Activated CD8-positive, alpha-beta memory T cell treated with anti-CD3 and anti-CD28 coated beads, Interleukin-2, amount 50 U/mL, for 4 hours (primary cell): ENCODE data around the gene NOTCH3.

ENCODE experiments used
- DNase-seq: peaks from one replicate; pipeline ENCODE4 v3.0.0-alpha.2; 2020

The NOTCH3 gene

DNA sequence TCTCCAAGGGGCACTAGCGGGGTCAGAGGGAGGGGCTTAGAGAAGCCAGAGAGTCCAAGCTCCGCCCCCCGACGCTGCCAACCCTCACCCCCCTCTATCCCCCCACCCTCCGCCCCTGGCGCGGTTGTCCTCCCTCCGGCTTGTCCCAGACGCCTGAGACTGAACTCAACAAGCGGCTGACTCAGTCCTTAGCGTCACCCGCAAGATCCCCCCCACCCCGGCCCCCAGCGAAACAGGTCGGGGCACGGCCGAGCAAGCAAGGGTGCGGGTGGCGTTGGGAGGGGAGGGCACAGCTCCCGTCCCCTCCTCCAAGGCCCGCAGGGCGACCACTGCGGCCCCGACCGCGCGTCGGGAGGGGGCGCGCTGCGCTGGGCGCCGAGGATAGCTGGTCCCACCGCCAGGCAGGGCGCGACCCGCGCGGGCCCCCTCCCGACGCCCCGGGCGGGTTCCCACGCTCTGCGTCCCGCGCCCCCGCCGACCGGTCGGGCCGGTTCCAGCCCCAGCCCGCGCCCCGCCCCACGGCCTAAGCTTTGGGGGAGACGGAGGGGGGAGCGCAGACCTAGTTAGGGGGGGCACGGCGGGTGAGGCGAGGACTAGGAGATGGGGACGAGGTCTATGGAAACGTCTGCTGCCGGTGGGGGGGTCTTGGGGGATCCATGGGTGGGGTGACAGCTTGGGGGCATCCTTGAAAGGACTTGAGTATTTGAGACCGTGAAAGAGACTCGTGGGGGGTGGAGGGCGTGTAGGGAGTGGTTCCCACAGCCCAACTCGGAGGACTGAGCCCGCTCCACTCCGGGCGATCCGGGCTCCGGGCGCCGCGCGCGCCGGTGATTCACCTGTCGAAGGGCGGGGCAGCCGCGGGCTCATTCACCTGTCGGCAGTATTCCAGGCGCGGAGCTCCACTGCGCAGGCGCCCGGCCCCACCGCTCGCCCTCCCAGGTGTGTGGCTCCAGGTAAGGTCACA, 5.1 kb downstream of the NOTCH3 start:
- peak; percentile 39 for DNase-seq

DNA sequence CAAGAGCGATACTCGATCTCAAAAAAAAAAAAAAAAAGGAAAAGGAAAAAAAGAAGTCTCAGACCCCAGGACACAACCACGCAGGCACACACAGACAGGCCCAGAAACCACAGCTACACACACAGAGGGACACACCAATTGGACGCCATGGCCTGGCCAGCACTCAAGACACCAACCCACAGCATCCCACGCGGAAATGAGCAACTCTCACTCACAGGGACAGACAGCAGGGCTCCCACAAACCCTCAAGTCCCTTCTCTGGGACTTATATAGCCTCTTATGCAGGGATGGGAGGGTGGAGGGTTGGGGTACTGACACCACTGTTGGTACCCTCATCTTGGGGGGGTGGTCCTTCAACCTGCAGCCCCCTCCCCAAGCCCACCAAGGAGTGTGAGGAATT, 5.9 kb downstream of the NOTCH3 start:
- DNase-seq = no peak

GRCh38 chr19:15191982-15192381, 8.8 kb downstream of the NOTCH3 start:
- DNase-seq = no peak

- DNase-seq = no peak
These were observed 9.3 kb downstream of the NOTCH3 start for GRCh38 chr19:15191514-15191913.

GRCh38 chr19:15188851-15189250, 11.9 kb downstream of the NOTCH3 start:
- DNase-seq = no peak

GRCh38 chr19:15187026-15188007, 13.5 kb downstream of the NOTCH3 start:
- no peak for DNase-seq

GRCh38 chr19:15185188-15185587, 15.6 kb downstream of the NOTCH3 start:
- no peak for DNase-seq

- DNase-seq = no peak
These were observed 16.0 kb downstream of the NOTCH3 start for GRCh38 chr19:15184776-15185175.

- no peak for DNase-seq
These were observed 19.4 kb downstream of the NOTCH3 start for GRCh38 chr19:15181394-15181793.

DNA sequence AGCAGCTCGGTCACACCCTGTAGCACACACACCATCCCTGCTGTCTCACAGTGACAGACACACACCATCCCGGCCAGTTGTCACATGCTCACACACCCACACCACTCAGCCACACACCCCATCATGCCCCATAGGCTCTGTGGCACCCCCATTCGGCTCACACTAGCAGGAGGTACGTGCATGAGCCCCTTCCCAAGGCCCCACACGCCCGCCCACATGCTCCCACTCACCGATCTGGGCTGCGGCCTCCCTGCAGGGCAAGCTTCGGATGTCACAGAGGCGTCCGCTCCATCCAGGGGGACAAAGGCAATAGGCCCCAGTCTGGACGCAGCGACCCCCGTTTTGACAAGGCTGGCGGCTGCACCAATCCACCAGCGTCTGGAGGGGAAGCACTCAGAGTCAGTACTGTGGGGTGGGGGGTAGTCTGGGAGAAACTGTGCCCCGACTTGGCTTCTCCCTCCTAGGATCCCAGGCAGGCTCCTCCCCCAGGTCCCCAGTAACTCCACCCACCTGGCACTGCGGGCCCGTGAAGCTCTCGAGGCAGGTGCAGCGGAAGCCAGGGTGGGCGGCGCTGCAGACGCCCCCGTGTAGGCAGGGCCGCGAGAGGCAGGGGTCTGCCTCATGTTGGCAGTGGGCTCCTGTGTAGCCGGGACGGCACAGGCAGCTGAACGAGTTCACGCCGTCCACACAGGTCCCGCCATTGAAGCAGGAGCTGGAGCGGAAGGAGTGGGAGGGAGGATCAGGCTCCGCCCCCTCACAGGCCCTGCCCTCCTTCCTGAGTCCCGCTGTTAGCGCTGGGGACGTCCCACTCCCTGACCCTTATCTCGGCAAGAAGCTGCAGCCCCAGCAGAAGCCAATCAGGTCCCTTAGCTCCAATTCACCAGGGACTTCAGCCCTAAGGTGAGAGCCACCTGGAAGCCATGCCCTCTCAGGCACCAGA, 20.1 kb downstream of the NOTCH3 start:
- no peak for DNase-seq

- no peak for DNase-seq
These were observed 22.0 kb downstream of the NOTCH3 start for GRCh38 chr19:15178629-15179308.

GRCh38 chr19:15177269-15178116, 23.3 kb downstream of the NOTCH3 start:
- peak; percentile 87 for DNase-seq

DNA sequence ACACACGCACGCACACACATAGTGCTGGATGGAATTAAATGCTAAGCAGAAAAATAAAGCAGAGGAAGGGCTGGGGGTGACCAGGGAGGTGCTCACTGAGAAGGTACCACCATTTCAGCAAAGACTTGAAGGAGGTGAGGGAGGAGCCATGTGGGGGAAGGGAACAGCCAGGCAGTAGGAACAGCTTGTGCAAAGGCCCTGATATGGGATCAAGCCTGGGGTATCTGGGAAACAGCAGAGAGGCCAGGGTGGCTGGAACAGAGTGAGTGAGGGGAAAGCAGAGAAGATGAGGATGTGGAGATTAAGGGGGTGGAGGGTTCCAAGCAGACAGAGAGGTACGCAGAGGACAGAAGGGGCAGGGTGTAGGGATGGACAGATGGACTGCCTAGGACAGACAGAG, 25.2 kb downstream of the NOTCH3 start:
- DNase-seq = no peak

GRCh38 chr19:15173746-15174404, 26.9 kb downstream of the NOTCH3 start:
- DNase-seq = no peak

DNA sequence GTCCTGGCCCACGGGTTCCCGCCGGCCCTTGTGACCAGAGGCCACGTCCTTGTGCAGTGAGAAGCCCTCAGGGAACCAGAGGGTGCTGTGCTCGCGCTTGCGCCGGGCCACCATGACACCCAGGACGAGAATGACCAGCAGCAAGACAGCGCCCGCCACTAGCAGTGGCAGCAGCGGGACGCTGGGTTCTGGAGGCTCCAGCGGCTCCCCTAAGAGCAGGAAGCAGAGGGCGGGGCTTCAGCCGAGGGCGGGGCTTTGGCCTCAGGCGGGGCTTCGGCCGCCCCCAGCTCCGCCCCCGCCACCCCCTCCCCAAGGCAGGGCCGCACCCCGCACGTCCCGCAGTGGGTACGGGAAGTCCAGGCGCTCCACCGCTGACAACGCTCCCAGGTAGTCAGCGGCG, 30.4 kb downstream of the NOTCH3 start:
- no peak for DNase-seq

- DNase-seq = no peak
These were observed 31.1 kb downstream of the NOTCH3 start for GRCh38 chr19:15169541-15170285.

DNA sequence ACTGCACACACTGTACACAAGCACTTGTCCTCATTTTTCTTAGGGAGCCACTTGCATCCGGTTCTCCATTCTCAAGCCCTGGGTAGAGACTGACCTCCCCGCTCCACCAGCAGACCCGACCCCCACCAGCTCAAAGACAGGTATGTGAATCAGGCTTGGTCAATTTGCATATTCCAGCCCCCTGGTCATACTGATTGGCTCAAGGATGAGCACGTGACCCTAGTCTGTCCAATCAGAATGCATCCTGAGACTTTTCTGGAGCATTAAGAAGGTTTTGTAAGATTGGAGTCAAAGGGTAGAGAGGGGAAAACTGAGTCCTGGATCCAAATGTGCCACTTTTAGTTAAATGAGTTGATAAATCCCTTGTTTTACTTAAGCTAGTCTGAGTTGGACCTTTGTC, 34.1 kb downstream of the NOTCH3 start:
- DNase-seq = no peak

DNA sequence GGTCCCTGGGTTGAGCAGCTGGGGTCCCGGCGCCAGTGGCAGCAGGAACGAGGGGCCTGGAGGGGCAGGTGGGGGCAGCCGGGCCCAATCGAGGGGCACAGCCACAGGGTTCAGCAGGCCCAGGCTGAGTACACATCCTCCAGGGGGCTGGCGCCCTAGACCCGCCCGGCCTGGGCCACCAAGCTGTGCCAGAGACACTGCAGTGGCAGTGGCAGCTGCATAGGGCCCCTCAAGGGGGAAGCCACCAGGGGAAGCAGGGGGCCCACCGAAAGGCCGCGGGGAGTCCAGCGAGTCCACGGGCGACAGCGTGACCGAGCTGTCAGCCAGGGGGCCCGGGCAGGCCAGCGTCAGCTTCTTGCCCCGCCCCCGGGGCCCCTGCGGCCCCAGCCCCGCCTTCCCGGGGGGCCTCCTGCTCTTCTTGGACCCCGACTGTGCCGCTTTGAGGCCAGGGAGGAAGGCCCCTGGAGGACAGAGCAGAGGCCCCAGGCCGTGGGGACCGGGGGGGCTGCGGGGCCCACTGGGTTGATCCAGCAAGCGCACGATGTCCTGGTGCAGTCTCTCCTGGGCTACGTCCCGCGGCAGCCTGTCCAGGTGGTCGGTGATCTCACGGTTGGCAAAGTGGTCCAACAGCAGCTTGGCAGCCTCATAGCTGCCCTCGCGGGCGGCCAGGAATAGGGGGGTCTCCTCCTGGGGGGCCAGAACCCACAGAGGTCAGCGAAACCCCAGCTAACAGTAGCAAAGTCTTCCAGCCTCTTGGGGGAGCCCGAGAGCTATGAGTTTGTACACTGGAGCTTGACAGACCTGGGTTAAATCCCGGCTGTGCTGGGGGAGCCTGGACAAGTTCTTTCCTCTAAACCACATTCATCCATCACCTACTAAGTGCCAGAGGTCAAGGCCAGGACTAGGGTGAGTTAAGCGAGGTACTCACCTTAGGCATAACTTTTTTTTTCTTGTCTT, 39.5 kb downstream of the NOTCH3 start:
- DNase-seq = no peak
